ENCODE data around the gene KRT83. TPM values are rescaled to one million over a fixed set of nuclear protein-coding genes. Genes with fewer than 3 reads are reported as not detected.

The KRT83 gene
- total and polyA plus RNA-seq, 10 of the 15 experiments (the other 5 are each of a cell fraction or from before 2014, with no cell fraction given) = not detected

DNA sequence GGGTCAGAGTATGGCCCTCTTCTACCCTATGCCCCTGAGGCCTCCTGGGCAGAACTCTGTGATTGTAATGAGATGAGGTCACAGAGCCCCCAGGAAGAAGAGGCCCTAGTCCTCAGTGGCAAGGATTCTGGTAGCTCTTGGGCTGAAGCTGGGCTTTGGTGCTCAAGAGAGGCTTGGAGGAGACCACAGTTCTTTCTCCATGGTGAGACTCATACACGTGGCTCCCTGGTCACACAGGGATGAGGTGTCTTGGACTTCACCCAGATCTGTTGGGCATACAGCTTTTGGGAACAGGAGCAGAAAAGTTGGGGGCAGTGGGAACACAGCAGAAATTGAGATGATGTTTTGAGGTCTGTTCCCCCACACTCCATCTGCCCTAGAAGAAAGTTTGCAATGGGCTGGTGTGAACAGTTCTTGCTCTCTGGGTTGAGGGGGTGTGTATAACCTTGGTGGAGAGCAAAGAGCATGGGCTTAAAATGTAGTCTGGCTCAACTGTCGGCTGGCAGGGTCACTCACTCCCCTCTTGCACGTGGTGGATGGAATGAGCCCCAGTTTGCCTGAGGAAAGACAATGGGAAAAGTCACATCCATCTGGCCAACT is 46.6 kb downstream of the KRT83 start, which contains the start of gene KRT86:
Gene KRT86 (plus strand): TSS at position 125 of the 600 bp plus-strand sequence. CDS start 27,272 bp downstream, outside the sequence.
- DNase-seq (ENCODE audit: low read depth, low spot score) (no peak), ATAC-seq (no peak), FAIRE-seq (no peak)
- ChIA-PET POLR2A (no interaction called here), SMC1A (ENCODE audit: uncharacterized antibody, unreplicated experiment) (no interaction called here), CTCF (interaction anchor here (1.9 kb wide), 1 partner anchor 53 kb away, joined by 5 read pairs; no protein-coding TSS in a partner anchor), RAD21 (ENCODE audit: unreplicated experiment) (no interaction called here)
- in situ Hi-C loops (cut with MboI) (no loop called here), intact Hi-C loops (cut with micrococcal nuclease; ENCODE audit: unreplicated experiment) (no loop called here)
- Histone ChIP-seq H3K27me3 (replicated peaks in 1 of 2; ENCODE audit: control insufficient read depth in 2 of 2, insufficient read depth in 2 of 2, low read length in 1 of 2) (peaks cover 3 to 5% of the 10 kb centered on the region in 2 experiments; a peak in 2 of 4 replicates), H3K4me2 (ENCODE audit: control insufficient read depth, insufficient read depth) (no peak within 1 kb of the TSS), H4K20me1 (ENCODE audit: control insufficient read depth, insufficient read depth) (no peaks in the 10 kb centered on the region), H3K79me2 (ENCODE audit: control insufficient read depth, insufficient read depth, low read length) (no peaks in the 10 kb centered on the region), H3K4me1 (ENCODE audit: control insufficient read depth, insufficient read depth, low read length) (no peaks in the 10 kb centered on the region), H3K4me3 (no peak within 1 kb of the TSS), H3K27ac (ENCODE audit: control insufficient read depth, insufficient read depth) (no peak within 1 kb of the TSS), H3K9me3 (replicated peaks; ENCODE audit: control insufficient read depth, insufficient read depth, low read length) (no peaks in the 10 kb centered on the region), H2AFZ (ENCODE audit: control insufficient read depth, low read depth, low read length) (no peak within 1 kb of the TSS), H3K9ac (ENCODE audit: control insufficient read depth, insufficient read depth, low read length) (no peak within 1 kb of the TSS), H3K36me3 (ENCODE audit: control insufficient read depth in 2 of 2, insufficient read depth in 2 of 2, low read length in 1 of 2) (no peaks in the 10 kb centered on the region)
- no TSS peak for BruUV-seq (replicated peaks)
- 2% methylated on average over 3 of the region's 3 CpGs for WGBS (ENCODE audit: insufficient coverage, insufficient replicate concordance, low lambda C conversion rate, missing lambda C conversion rate)
- TF ChIP-seq BACH1 (IDR thresholded peaks at IDR 0.05; ENCODE audit: borderline replicate concordance) = no peak
- TF ChIP-seq NFIC (IDR thresholded peaks at IDR 0.05; ENCODE audit: low read depth, low read length) = no peak
- TF ChIP-seq, protein P1, sequence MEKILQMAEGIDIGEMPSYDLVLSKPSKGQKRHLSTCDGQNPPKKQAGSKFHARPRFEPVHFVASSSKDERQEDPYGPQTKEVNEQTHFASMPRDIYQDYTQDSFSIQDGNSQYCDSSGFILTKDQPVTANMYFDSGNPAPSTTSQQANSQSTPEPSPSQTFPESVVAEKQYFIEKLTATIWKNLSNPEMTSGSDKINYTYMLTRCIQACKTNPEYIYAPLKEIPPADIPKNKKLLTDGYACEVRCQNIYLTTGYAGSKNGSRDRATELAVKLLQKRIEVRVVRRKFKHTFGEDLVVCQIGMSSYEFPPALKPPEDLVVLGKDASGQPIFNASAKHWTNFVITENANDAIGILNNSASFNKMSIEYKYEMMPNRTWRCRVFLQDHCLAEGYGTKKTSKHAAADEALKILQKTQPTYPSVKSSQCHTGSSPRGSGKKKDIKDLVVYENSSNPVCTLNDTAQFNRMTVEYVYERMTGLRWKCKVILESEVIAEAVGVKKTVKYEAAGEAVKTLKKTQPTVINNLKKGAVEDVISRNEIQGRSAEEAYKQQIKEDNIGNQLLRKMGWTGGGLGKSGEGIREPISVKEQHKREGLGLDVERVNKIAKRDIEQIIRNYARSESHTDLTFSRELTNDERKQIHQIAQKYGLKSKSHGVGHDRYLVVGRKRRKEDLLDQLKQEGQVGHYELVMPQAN (conservative IDR thresholded peaks at IDR 0.05) = no peak
- TF ChIP-seq, protein P2, sequence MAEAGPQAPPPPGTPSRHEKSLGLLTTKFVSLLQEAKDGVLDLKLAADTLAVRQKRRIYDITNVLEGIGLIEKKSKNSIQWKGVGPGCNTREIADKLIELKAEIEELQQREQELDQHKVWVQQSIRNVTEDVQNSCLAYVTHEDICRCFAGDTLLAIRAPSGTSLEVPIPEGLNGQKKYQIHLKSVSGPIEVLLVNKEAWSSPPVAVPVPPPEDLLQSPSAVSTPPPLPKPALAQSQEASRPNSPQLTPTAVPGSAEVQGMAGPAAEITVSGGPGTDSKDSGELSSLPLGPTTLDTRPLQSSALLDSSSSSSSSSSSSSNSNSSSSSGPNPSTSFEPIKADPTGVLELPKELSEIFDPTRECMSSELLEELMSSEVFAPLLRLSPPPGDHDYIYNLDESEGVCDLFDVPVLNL (IDR thresholded peaks at IDR 0.05; ENCODE audit: low read depth, low read length) = no peak
- TF ChIP-seq, protein P3, sequence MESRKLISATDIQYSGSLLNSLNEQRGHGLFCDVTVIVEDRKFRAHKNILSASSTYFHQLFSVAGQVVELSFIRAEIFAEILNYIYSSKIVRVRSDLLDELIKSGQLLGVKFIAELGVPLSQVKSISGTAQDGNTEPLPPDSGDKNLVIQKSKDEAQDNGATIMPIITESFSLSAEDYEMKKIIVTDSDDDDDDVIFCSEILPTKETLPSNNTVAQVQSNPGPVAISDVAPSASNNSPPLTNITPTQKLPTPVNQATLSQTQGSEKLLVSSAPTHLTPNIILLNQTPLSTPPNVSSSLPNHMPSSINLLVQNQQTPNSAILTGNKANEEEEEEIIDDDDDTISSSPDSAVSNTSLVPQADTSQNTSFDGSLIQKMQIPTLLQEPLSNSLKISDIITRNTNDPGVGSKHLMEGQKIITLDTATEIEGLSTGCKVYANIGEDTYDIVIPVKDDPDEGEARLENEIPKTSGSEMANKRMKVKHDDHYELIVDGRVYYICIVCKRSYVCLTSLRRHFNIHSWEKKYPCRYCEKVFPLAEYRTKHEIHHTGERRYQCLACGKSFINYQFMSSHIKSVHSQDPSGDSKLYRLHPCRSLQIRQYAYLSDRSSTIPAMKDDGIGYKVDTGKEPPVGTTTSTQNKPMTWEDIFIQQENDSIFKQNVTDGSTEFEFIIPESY (IDR thresholded peaks at IDR 0.05) = no peak
- no peak for TF ChIP-seq CREB1 (IDR thresholded peaks at IDR 0.05; ENCODE audit: low read depth)
- TF ChIP-seq CREM (IDR thresholded peaks at IDR 0.05; ENCODE audit: low read depth) = no peak

Measured in GM12878 (cell line).